MM.1S (cell line): ENCODE data around the gene SEMA4C.

Experiments used
- CTCF ChIP-seq: fragments of 300-600 bp; sonication (generic); IDR thresholded peaks from 2 replicates; pipeline ENCODE4 v1.5.1; 2016; ENCODE audit warnings: antibody characterized with exemption, low read length, mixed read lengths
- EZH2 ChIP-seq: fragments of 300-600 bp; sonication (generic); optimal IDR thresholded peaks from 2 replicates; pipeline ENCODE3; 2017; ENCODE audit warnings: low read depth, mild to moderate bottlenecking, antibody characterized with exemption, low read length, mixed read lengths

- TF ChIP-seq CTCF (no peak), EZH2 (no peak)
Measured at GRCh38 chr2:96916156-96916630, 46.3 kb upstream of the SEMA4C start.
